Endothelial cell of umbilical vein (primary cell): ENCODE results near the gene DEPDC4. TPM values are rescaled to one million over a fixed set of nuclear protein-coding genes. Genes with fewer than 3 reads are reported as not detected.

Experiments used
- BruUV-seq: library from RNA; stranded (reverse); fragments of 400-500 nt; replicated peaks from 2 replicates; lab custom pipeline; 2021; lab: Mats Ljungman, UMichigan
- CTCF ChIA-PET: fragments of 300-600, 350-600 bp; sonication (Branson Sonifier 250); formaldehyde crosslinking; loops from one replicate; lab custom pipeline; 2021; ENCODE audit warnings: antibody characterized with exemption, inconsistent platforms; lab: Charles Lee
- POLR2A ChIA-PET: fragments of 300-600, 350-600 bp; sonication (Branson Sonifier 250); formaldehyde crosslinking; loops from one replicate; lab custom pipeline; 2021; ENCODE audit warnings: antibody characterized with exemption, inconsistent platforms; lab: Charles Lee
- DNase-seq: peaks from one replicate; pipeline ENCODE4 v3.0.0-alpha.2; 2011; ENCODE audit warnings: low read depth, low spot score
- FAIRE-seq: peaks from 2 replicates; lab custom pipeline; 2011; peaks lifted over from hg19 to GRCh38; lab: Jason Lieb, UNC
- H2AFZ ChIP-seq: 2 replicates; pipeline ENCODE4 v1.6.0; 2012; ENCODE audit warnings: low read depth, low read length, control low read depth, inconsistent platforms
- H3K27ac ChIP-seq: 2 replicates; pipeline ENCODE4 v1.5.1; 2011; ENCODE audit warnings: low read depth, mild to moderate bottlenecking, control low read depth, low read length, moderate library complexity; ENCODE audit not compliant: insufficient read depth
- H3K27me3 ChIP-seq, 2 experiments: 2 replicates each; pipeline versions ENCODE4 v1.6.0 to v1.6.1; 2011; ENCODE audit warnings: low read length in 2 of 2, mixed read lengths in 1 of 2; ENCODE audit not compliant: control insufficient read depth in 2 of 2, insufficient read depth in 2 of 2
- H3K36me3 ChIP-seq, 2 experiments: 2 replicates in 1 of 2; 3 replicates in 1 of 2; pipeline ENCODE4 v1.5.1; 2011; ENCODE audit warnings: low read length in 2 of 2, mild to moderate bottlenecking in 1 of 2, moderate library complexity in 1 of 2; ENCODE audit not compliant: control insufficient read depth in 2 of 2, insufficient read depth in 2 of 2; ENCODE audit errors: extremely low read depth in 1 of 2
- H3K4me1 ChIP-seq: 3 replicates; pipeline ENCODE4 v1.5.1; 2011; ENCODE audit warnings: mild to moderate bottlenecking, low read length; ENCODE audit not compliant: control insufficient read depth, insufficient read depth; ENCODE audit errors: extremely low read depth
- H3K4me2 ChIP-seq: 2 replicates; pipeline ENCODE4 v1.6.1; 2011; ENCODE audit warnings: low read length, control low read depth, mixed read lengths; ENCODE audit not compliant: insufficient read depth
- H3K4me3 ChIP-seq, 3 experiments: fragments of 200-600 bp in 1 of 3; sonication (generic), shearing (Covaris generic) in 1 of 3; replicated peaks in 1 of 3; 2 replicates each; pipeline ENCODE4 v1.5.1; 2011 to 2016; ENCODE audit warnings: control low read depth in 3 of 3, low read length in 3 of 3, mild to moderate bottlenecking in 2 of 3, inconsistent platforms in 1 of 3, low read depth in 1 of 3, moderate library complexity in 1 of 3; ENCODE audit not compliant: insufficient read depth in 1 of 3
- H3K79me2 ChIP-seq: 2 replicates; pipeline ENCODE4 v1.6.0; 2012; ENCODE audit warnings: low read length, inconsistent platforms; ENCODE audit not compliant: control insufficient read depth, insufficient read depth
- H3K9ac ChIP-seq: replicated peaks from 2 replicates; pipeline ENCODE3; 2011; ENCODE audit warnings: low read length, control low read depth; ENCODE audit not compliant: insufficient read depth; ENCODE audit errors: extremely low read depth
- H3K9me1 ChIP-seq: replicated peaks from 3 replicates; pipeline ENCODE4 v1.6.0; 2011; ENCODE audit warnings: mild to moderate bottlenecking, low read length; ENCODE audit not compliant: control insufficient read depth, insufficient read depth; ENCODE audit errors: extremely low read depth
- H3K9me3 ChIP-seq: replicated peaks from 2 replicates; pipeline ENCODE4 v1.5.1; 2012; ENCODE audit warnings: low read length, inconsistent platforms; ENCODE audit not compliant: control insufficient read depth, insufficient read depth
- H4K20me1 ChIP-seq: replicated peaks from 2 replicates; pipeline ENCODE3; 2011; ENCODE audit warnings: mild to moderate bottlenecking, low read length; ENCODE audit not compliant: control insufficient read depth, insufficient read depth; ENCODE audit errors: extremely low read depth
- CTCF ChIP-seq, 2 donors: IDR thresholded peaks; 1 replicate in 1 of 2; 2 replicates in 1 of 2; pipeline ENCODE4 v1.5.1; 2011; ENCODE audit warnings: low read length in 2 of 2, mild to moderate bottlenecking in 2 of 2, moderate library complexity in 2 of 2, control low read depth in 1 of 2, inconsistent platforms in 1 of 2, low read depth in 1 of 2; ENCODE audit not compliant: insufficient read depth in 1 of 2; ENCODE audit errors: extremely low read depth in 1 of 2
- EZH2 ChIP-seq: IDR thresholded peaks from 2 replicates; pipeline ENCODE4 v1.6.1; 2012; ENCODE audit warnings: borderline replicate concordance, low read depth, mild to moderate bottlenecking, moderate library complexity, low read length, inconsistent platforms; ENCODE audit not compliant: severe bottlenecking
- FOS ChIP-seq: IDR thresholded peaks from 2 replicates; pipeline ENCODE4 v1.6.1; 2011; ENCODE audit warnings: mild to moderate bottlenecking, low read length, moderate library complexity, borderline replicate concordance; ENCODE audit not compliant: insufficient read depth
- GATA2 ChIP-seq: IDR thresholded peaks from 2 replicates; pipeline ENCODE4 v1.7.0; 2011; ENCODE audit warnings: low read depth, mild to moderate bottlenecking, moderate library complexity, mixed read lengths, low read length; ENCODE audit not compliant: insufficient read length, insufficient read depth
- JUN ChIP-seq: IDR thresholded peaks from 2 replicates; pipeline ENCODE4 v1.6.1; 2011; ENCODE audit warnings: borderline replicate concordance, low read depth; ENCODE audit not compliant: insufficient read length, insufficient read depth
- MAX ChIP-seq: IDR thresholded peaks from 2 replicates; pipeline ENCODE4 v1.6.1; 2011; ENCODE audit not compliant: insufficient read depth, insufficient read length
- MYC ChIP-seq: IDR thresholded peaks from one replicate; pipeline ENCODE4 v1.6.1; 2011; ENCODE audit warnings: mild to moderate bottlenecking, low read depth, low read length
- POLR2A ChIP-seq: IDR thresholded peaks from 2 replicates; pipeline ENCODE4 v1.6.1; 2012; ENCODE audit warnings: low read depth, mild to moderate bottlenecking, control low read depth, low read length
- POLR2AphosphoS5 ChIP-seq: IDR thresholded peaks from 2 replicates; pipeline ENCODE4 v1.6.1; 2012; ENCODE audit warnings: low read depth, mild to moderate bottlenecking, control low read depth, low read length, moderate library complexity; ENCODE audit not compliant: insufficient read depth
- dilution Hi-C: fragments of 300-500 bp; cut with MboI; formaldehyde crosslinking; loops from one replicate; pipeline ENCODE4 v1.15.0; 2019; ENCODE audit warnings: low sequenced_read_pairs; ENCODE audit not compliant: extremely low pct_ligation_motif_present
- intact Hi-C: fragments of 100-400 bp; cut with micrococcal nuclease; formaldehyde crosslinking; loops from one replicate; pipeline ENCODE4 v1.10.0; 2022
- polyA plus RNA-seq, 4 experiments: library from polyadenylated mRNA; depleted of rRNA in 3 of 4; stranded (reverse) in 3 of 4; unstranded in 1 of 4; fragments of >200 nt; gene quantifications; 2 replicates each; pipeline versions ENCODE4 v1.2.1 to v1.2.3, GENCODE V29; 2011 to 2012; ENCODE audit warnings: missing spikeins in 1 of 4
- total RNA-seq: library from RNA; stranded (reverse); gene quantifications from 2 replicates; pipeline ENCODE4 v1.2.3, GENCODE V29; 2021

DEPDC4 gene
- total and polyA plus RNA-seq, 2 donors (not counting 3 experiments of a cell fraction or from before 2014, with no cell fraction given) = 0.15 to 0.66 TPM

DNA sequence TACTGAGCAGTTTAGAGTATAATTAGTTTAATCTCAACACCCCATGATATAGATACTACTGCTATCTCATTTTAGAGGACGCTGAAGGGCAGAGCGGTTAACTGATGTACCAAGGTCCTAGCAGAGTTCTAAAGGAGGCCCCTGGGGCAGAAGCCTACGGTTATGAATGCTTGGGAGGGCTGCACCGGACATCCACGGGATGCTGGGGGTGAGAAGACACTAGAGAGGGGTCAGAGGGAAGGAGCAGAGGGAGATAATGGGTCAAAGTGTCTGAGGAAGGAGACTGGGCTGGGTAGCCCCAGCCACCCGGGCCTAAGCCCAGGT is 67.9 kb downstream of the DEPDC4 start:
- Histone ChIP-seq H3K36me3 (no peaks in the 10 kb centered on the region), H3K9ac (no peak overlapping the region), H2AFZ (peak overlapping the region; percentile 99), H3K4me2 (no peak overlapping the region), H3K4me1 (peaks cover 4% of the 10 kb centered on the region), H3K4me3 (peak overlapping the region in 1 of 3 experiments; percentile 74), H3K9me3 (no peaks in the 10 kb centered on the region), H3K9me1 (no peaks in the 10 kb centered on the region), H3K27ac (no peak overlapping the region), H3K27me3 (peaks cover 0 to 3% of the 10 kb centered on the region in 2 experiments), H4K20me1 (no peaks in the 10 kb centered on the region), H3K79me2 (peaks cover 14% of the 10 kb centered on the region)
- CTCF ChIA-PET = no interaction called here
- dilution Hi-C loops (no loop called here), intact Hi-C loops (no loop called here)
- DNase-seq (no peak), FAIRE-seq (no peak)
- POLR2A ChIA-PET = no interaction called here
- no peak for TF ChIP-seq CTCF (IDR thresholded peaks at IDR 0.05; ENCODE audit: extremely low read depth in 1 of 2, insufficient read depth in 1 of 2, low read depth in 1 of 2, low read length in 2 of 2)
- TF ChIP-seq FOS = no peak
- TF ChIP-seq MYC = no peak
- no peak for TF ChIP-seq POLR2AphosphoS5
- TF ChIP-seq EZH2 = no peak
- BruUV-seq = no TSS peak

- BruUV-seq = no TSS peak
- ChIA-PET POLR2A (no interaction called here), CTCF (interaction anchor here (1.2 kb wide), 1 partner anchor 43 kb away, joined by 3 read pairs; no protein-coding TSS in a partner anchor)
- TF ChIP-seq JUN = no peak
- TF ChIP-seq MYC = no peak
- no peak for TF ChIP-seq EZH2
- TF ChIP-seq POLR2AphosphoS5 = no peak
- no peak for TF ChIP-seq GATA2
- TF ChIP-seq MAX = no peak
- no peak for TF ChIP-seq CTCF (IDR thresholded peaks at IDR 0.05; ENCODE audit: extremely low read depth in 1 of 2, insufficient read depth in 1 of 2, low read depth in 1 of 2, low read length in 2 of 2)
- TF ChIP-seq POLR2A = no peak
- Histone ChIP-seq H3K79me2 (peaks cover 14% of the 10 kb centered on the region), H3K36me3 (no peaks in the 10 kb centered on the region), H3K27ac (no peak overlapping the region), H2AFZ (no peak overlapping the region), H3K4me2 (no peak overlapping the region), H4K20me1 (no peaks in the 10 kb centered on the region), H3K4me1 (peaks cover 4% of the 10 kb centered on the region), H3K27me3 (peaks cover 0 to 3% of the 10 kb centered on the region in 2 experiments), H3K9me3 (no peaks in the 10 kb centered on the region), H3K9me1 (no peaks in the 10 kb centered on the region), H3K9ac (no peak overlapping the region), H3K4me3 (no peak overlapping the region)
- intact Hi-C loops (no loop called here), dilution Hi-C loops (no loop called here)
- DNase-seq (no peak), FAIRE-seq (no peak)
Observed at GRCh38 chr12:100197486-100197885, 69.4 kb downstream of the DEPDC4 start.
